PC-9 (cell line): ENCODE data around the gene S100A16.

Experiments
- CTCF ChIP-seq: fragments of 200-600 bp; sonication (generic); conservative IDR thresholded peaks from 2 replicates; pipeline ENCODE4 v1.6.1; 2017; ENCODE audit warnings: mixed run types, antibody characterized with exemption, mild to moderate bottlenecking, moderate library complexity
- EZH2 ChIP-seq: fragments of 200-600 bp; sonication (generic); IDR thresholded peaks from 2 replicates; pipeline ENCODE4 v1.8.0; 2017; ENCODE audit warnings: antibody characterized with exemption, low read depth

GRCh38 chr1:153646672-153647345 is 33.9 kb upstream of the S100A16 start:
- TF ChIP-seq CTCF (no peak), EZH2 (no peak)
